Skin epidermis (tissue), 12 donors: ENCODE data around the gene LIPT2.

ENCODE experiments used
- H3K27ac ChIP-seq, 21 experiments: fragments of 200-600 bp; sonication (generic) in 11 of 21; one replicate each; pipeline ENCODE4 v1.5.0; 2020; ENCODE audit warnings: mild to moderate bottlenecking in 3 of 21, inconsistent platforms in 2 of 21, moderate library complexity in 2 of 21
- H3K4me3 ChIP-seq, 7 experiments: fragments of 200-600 bp; sonication (generic) in 2 of 7; one replicate each; pipeline ENCODE4 v1.5.0; 2020; ENCODE audit warnings: inconsistent platforms in 2 of 7, mild to moderate bottlenecking in 2 of 7, moderate library complexity in 1 of 7

The LIPT2 gene

DNA sequence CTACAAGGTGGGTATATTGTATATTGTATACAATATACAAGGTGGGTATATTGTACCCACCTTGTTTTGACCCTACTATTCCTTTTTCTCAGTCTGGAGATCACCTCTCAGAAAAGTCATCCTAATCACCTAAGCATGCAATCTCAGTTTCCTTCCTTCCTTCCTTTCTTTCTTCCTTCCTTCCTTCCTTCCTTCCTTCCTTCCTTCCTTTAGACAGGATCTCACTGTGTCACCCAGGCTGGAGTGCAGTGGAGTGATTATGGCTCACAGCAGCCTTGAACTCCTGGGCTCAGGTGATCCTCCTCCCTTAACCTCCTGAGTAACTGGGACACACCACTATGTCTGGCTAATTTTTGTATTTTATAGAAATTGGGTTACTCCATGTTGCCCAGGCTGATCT, 25.0 kb downstream of the LIPT2 start:
- Histone ChIP-seq H3K27ac (no peak overlapping the region), H3K4me3 (no peak overlapping the region)

DNA sequence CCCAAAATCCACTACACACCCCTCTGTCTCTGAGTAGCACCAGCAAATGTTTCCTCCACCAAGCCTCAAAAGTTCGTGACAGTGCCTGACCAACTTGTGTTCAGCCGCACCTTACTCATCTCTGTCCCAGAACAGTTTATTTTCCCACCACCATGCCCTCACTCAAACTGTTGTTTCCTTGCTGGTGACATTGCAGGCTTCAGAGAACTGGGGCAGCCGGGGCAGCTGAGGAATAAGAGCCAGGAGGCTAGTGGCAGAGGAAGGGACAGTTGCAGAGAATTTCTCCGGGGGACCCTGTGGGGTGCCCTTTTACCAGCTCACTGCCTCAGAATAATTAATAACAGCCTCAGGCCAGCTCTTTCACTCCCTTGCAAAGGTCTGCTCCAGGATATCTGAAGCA, 25.5 kb downstream of the LIPT2 start:
- no peak overlapping the region for H3K4me3 ChIP-seq
- H3K27ac ChIP-seq, result peak overlapping the region in 8 of 21 experiments; percentile 31 to 76 (median 66)

DNA sequence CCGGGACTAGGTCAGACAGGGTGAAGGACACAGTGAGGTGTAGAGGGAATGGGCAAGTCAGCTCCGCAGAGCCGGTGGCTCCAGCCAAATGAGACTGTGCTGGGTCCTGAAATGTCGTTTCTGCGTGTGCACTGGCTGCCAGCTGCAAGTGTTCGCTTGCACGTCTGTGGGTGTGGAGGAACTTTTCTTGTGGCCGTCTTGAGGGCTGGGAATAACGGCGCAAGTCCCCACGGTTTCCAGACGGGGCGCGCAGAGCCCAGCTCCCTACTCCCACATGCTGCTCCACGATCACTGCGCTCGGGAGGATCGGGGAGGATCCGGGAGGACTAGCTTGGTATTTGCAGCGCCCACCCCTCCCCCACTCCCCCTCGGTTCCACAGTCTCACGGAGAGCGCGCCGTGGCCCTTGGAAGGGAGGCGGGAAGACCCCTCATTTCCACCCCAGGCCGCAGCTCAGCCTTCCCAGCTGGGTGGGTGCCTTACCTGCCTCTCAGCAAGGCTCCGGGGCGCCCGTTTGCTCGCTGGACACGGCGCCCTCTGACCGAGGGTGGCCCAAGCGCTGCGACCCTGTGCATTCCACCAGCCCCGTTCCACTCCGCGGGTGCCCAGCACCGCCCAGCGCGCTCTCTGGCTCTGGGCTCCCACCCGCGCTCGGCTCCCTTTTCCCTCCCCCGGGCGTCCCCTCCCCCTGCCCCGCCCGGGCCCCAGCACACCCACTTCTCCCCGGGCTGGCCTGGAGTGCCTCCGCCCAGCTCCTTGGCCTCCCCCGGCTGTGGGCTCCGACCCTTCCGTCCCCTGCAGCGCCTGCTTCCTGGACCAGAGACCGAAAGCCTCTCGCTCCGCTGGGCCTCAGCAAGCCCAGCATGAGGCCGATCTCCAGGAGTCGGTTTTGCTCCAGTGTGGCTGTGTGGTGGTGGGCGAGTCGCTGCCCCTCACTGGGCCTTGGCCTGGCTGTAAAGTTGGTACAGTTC, 26.3 kb downstream of the LIPT2 start, which contains the start of gene KCNE3:
TSS of gene KCNE3 (minus strand) at position 634 of the 970 bp plus-strand sequence. CDS start 9,986 bp downstream, outside the sequence.
- Histone ChIP-seq H3K27ac (peak within 1 kb of the TSS in 20 of 21 experiments; percentile 9 to 84 (median 55)), H3K4me3 (peak within 1 kb of the TSS; percentile 30 to 49 (median 43))

DNA sequence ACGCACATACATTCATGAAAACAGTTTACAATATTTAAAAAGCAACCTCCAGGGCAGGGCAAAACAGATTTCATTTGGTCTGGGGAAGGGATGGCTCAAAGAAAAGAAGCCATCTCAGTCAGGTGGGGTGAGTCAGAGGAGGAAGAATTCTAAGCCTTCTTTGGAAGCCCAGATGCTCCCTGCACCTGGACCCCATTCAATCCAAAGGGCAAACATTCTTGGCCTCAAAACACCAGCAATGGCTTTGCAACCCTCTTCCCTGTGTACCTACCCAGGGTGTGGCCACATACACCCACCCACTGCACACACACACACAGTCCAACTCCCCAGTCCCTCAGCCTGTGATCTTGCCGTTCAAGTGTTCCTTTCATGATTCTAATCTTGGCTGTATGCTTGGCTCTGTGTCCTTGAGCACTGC, 28.2 kb downstream of the LIPT2 start:
- Histone ChIP-seq H3K4me3 (no peak overlapping the region), H3K27ac (no peak overlapping the region)

DNA sequence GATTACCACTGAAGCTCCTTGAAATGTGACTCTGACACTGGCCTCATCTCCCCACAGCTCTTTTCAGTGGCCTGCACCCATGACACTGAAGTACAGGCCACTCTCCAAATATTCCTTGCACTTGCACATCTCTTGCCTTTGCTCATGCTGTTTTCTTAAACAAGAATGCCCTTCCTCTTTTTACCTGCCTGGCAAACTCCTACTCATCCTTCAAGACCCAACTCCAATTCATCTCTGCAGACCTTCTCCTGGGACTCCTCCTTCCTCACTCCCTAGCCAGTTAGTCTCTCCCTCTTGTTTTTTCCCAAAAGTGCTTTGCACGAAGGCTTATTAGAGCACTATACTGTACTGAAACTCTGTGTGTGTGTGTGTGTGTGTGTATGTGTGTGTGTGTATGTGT, 28.8 kb downstream of the LIPT2 start:
- H3K4me3 ChIP-seq, result no peak overlapping the region

DNA sequence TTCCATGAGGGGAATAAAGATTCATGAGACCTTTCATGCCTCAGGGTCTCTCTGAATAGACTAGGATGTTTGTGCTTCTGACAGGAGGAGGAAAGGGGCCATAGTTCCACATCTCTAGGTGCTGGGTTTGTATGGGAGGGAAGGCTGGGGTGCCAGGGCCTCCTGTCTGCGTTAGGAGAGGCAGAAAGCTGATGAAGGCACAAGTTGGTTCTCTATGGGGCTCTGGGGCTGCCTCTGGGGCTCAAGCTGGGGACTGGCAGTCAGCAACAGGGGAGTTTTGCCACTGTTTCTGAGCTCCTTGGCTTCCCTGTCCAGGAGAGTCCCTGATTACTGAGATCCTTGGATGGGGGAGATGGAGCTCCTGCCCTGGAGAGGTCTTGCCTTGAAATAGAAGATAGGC, 30.3 kb downstream of the LIPT2 start:
- Histone ChIP-seq H3K4me3 (no peak overlapping the region), H3K27ac (peak overlapping the region in 1 of 21 experiments; percentile 11)

More for the DNA sequence above, 28.8 kb downstream of the LIPT2 start:
- H3K27ac ChIP-seq, result no peak overlapping the region

DNA sequence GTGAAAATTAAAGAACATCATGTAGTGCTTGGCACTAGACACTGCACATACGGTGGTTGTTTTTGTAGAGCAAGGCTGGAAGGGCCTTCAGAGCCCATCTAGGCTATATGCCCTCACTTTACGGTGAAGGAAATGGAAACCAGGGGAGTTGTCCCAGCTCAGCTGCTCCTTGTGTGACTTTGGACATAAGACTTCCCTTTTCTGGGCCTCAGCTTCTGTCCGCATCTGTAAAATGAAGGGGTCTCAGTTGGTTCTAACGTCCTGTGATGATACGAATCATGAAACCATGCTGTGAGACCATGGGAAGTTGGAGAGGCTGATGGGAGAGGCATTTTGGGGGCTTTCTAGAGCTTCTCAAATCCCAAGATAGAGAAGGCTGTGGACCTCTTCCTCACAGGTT, 30.9 kb downstream of the LIPT2 start:
- H3K27ac ChIP-seq, result peak overlapping the region in 6 of 21 experiments; percentile 40 to 70 (median 63)
- H3K4me3 ChIP-seq, result no peak overlapping the region

DNA sequence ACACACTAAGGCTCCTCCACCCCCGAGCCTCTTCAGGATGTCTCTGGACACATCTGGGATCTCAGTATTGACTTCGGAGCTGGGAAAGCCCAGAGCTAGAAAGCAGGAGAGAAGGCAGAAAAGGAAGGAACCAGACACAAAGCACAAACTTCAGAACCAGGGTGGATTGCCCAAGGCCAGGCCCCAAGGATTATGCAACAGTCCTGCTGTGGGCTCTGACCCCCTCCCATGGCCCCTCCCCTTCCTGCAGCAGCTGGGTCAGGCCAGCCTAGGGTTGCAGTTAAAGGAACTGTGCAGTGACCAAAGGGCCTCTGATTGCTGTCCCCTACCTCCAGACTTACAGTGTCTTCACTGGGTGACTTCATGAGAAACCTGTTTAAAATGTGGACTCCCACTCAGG, 31.5 kb downstream of the LIPT2 start:
- peak overlapping the region in 19 of 21 experiments; percentile 12 to 75 (median 46) for H3K27ac ChIP-seq
- peak overlapping the region in 2 of 7 experiments; percentile 7 to 16 for H3K4me3 ChIP-seq

DNA sequence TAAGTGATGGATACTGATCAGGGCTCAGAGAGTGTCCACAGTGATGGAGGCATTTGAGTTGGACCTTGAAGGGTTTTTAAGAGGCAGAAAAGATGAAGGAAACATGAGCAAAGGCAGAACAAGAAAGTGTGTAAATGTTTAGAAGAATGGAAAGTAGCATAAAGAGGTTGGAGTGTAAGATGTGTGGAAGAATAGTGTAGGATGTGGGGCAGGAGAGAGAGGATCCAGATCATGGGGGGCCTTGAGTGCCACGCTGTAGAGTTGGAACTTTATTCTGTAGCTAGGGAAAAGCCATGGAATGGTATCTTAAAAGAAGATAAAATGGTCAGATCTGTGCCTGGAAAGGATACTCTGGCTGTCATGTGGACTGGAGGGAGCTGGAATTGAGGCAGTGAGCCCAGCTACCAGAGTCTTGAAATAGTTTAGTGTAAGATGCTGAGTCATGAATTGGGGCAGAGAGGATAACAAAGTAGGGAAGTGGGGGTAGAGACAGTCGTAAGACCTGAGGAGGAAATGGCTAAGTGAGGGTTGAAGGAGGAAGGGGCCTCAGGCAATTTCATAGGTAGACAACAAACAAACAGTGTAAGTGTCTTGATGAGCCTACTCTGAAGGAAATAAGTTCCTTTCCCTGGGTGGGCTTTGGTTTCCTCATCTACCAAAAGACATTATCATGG, 32.9 kb downstream of the LIPT2 start:
- peak overlapping the region in 9 of 21 experiments; percentile 19 to 70 (median 52) for H3K27ac ChIP-seq

DNA sequence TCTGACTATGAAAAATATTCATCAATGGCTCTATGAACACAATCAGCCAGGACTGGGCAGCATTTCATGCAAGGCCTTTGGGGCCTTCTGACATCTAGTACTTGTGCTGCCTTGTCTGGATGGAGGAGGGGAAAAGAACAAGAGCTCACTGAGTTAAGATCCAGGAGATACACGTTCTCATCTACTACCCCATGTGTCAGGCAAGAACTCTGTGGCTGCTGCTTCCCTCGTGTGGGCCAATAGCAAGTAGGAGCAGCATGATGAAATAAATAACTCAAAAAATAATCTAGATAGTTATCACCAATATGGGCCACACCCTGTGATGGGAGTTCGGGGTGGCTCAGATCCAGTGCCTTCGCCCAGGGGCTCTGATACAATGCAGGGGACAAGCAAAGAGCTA, 33.5 kb downstream of the LIPT2 start:
- Histone ChIP-seq H3K27ac (peak overlapping the region in 4 of 21 experiments; percentile 19 to 52 (median 32)), H3K4me3 (no peak overlapping the region)

More for the DNA sequence above, 32.9 kb downstream of the LIPT2 start:
- no peak overlapping the region for H3K4me3 ChIP-seq

DNA sequence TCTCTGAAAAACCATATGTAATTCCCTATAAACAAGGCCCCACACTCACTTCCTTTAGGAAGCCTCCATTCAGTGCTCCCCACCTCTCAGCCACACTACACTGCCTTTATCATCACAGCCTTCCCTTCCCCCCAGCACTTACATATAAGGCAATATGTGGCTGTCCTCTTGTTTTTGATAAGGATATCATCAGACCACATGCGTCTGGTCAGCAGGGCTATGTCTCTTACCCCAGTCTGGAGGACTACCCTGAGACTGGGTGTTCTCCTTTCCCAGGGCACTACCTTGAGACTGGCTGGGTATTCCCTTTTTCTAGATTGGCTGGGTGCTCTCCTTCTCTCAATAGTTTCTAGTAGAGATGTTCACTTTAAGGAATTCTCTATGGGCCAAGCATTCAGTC, 33.9 kb downstream of the LIPT2 start:
- Histone ChIP-seq H3K4me3 (no peak overlapping the region), H3K27ac (no peak overlapping the region)

DNA sequence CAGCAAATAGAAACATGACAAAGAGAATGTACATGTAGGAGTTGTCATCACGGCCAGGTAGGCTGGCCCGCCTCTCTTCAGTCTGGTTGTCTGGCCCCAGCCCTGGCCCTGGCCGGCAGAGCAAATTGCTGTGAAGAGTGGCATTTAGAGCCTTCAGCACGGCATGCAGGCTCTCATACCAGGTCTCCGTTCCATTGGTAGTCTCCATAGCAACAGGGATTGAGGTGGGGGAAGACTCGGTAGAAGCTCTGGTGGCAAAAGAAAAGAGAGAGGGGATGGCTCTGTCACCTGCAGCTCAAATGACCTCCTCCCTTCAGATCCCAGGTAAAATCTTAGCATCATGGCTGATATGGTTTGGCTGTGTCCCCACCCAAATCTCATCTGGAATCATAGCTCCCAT, 36.2 kb downstream of the LIPT2 start:
- H3K27ac ChIP-seq, result no peak overlapping the region
- no peak overlapping the region for H3K4me3 ChIP-seq

DNA sequence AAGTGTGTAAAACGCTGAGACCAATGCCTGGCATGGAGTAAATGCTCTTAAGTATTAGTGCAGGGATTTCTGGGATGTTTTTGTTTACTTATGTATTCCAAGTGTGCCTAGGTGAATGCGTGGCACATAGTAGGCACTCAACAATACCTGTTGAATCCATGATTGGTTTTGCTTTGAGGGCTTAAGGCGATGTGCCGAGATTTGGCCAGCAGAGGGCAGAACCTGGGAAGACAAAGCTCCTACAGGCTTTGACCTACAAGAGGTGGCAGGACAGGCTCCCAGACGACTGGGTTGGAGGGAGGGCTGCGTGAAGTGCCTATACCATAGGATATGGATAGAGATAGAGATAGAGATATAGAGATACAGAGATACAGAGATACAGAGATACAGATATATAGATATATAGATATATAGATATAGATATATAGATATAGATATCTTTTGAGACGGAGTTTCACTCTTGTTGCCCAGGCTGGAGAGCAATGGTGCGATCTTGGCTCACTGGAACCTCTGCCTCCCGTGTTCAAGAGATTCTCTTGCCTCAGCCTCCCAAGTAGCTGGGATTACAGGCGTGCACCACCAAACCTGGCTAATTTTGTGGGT, 40.0 kb downstream of the LIPT2 start:
- Histone ChIP-seq H3K4me3 (no peak overlapping the region), H3K27ac (no peak overlapping the region)

DNA sequence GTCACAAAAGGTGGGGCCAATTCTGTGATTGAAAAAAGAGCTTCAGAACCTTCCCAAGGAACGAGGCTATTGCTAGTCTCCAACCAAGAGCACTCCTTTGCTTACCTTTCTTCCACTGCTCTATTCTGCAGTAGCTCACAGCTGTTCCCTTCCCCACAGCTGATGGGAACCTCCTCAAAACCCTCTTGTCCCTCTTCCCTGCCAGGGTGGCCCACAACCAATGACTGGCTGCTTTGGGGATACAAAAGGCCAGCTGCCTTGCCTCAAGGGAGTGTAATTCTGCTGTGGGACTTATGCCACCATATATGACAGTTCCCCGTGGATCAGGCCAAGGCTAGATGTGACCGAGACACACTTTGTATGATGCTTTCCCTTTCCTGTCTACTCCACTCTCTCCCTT, 41.2 kb downstream of the LIPT2 start:
- Histone ChIP-seq H3K27ac (no peak overlapping the region), H3K4me3 (no peak overlapping the region)

DNA sequence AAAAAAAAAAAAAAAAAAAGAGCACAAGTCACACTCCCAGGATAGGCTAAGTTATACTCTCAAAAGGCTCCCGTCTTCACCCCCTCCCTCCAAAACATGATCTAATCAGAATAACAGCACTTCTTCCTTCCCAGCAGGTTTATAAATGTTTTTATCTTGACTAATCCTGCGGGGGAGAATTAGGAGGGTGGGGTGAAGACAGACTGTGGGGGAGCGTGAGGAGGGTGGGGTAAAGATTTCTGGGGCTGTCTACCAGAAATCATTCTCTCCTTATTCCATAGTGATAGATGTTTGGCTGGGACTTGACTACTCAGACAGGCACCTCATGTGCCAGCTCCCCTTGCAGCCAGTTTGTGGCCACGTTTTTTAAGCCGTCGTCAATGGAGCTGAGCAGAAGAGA, 43.2 kb downstream of the LIPT2 start:
- no peak overlapping the region for H3K27ac ChIP-seq
- no peak overlapping the region for H3K4me3 ChIP-seq

DNA sequence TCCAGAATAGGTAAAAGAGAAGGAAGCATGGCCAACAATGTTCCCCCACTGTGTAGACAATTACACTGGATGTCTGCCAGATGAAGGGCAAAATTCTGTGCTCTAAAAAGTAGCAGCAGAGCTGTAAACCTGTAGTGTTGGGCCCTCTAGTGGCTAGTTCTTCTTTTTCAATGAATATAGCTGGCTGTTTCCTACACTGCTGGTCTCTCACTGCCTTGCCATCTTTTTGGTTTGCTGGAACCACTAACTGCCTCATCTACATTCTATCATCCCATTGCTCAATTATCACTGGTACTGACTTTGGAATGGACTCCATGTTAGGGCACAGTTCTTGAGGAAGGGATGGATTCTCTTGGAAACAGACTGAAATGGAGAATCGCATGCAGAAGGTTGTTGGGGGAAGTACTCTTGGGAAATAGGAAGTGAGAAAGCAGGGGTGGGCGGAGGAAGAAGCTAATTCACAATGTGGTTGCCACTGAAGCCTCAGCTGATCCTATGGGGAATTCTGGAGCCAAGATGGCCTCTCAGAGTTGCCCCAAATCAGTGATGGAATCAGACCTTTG, 44.1 kb downstream of the LIPT2 start:
- no peak overlapping the region for H3K27ac ChIP-seq
- no peak overlapping the region for H3K4me3 ChIP-seq

DNA sequence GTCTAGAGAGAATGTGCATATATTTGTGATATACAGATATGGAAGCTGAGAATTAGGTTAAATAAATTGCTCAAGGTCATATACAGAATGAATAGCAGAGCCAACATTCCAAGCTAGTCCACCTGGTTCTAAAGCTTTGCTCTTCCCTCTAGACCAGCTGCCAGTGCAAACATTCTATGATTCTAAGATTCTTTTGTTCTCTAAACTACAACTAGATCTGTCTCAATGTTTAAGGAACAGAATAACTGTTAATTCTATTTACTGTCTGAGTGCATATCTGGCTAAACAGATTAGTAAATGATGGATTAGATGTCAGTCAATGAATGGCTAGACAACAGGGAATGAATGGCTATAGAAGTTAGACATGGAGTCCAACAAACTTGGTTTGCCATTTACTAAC, 45.8 kb downstream of the LIPT2 start:
- Histone ChIP-seq H3K4me3 (no peak overlapping the region), H3K27ac (no peak overlapping the region)

DNA sequence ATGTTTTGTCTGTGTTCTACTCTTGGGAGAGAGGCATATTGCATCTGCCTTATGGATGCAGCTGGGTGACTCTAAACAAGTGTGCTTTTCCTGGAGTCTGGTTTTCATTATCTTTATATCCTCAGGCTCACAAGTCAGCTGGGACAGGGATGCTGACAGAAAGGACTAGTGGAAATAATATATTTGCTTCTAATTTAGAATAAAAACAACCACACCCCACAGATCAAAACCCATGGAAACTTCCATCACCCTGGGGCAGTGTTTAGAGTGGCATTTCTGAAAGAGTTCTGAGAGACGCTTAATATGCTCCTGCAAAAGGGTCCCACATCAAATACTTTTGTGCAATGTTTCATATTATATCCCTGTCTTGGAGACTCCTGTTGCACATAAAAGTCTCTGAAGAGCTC, 47.0 kb downstream of the LIPT2 start:
- no peak overlapping the region for H3K4me3 ChIP-seq
- H3K27ac ChIP-seq, result no peak overlapping the region

DNA sequence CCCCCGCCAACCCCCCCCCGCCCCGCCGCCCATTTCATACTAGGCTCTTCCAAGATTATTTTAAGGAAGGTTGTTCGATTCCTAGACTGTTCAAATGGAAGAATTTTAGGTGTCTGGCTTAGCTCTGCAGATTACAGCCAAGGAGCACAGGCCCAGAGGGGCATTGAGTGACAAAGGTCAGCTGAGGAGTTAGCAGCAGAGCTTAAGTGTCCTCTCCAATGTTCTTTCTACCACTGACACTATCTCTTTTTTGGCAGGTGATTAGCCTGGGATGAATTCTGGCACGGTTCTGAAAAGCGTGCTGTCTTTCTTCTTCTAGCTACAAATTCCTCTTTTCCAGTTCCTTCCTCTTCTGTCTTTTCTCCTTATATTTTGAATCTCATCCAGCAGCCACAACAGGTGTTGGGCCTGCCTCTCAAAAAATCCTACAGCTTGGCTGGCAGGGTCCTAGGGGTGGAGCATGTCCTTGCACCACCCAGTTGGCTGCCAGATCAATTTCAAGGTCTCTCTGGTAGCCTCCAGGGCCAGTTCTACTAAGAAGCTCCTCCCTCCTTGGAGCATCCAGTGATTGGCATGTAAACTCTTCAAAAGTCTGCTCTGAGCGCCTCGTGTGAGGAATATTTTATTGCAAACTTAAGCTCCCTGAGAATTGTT, 49.2 kb downstream of the LIPT2 start:
- H3K27ac ChIP-seq, result no peak overlapping the region
- H3K4me3 ChIP-seq, result no peak overlapping the region
